Inferior parietal cortex (tissue), 1 donor: Measurements from ENCODE around the gene ZNF559.

Experiments
- DNase-seq: peaks from one replicate; pipeline ENCODE4 v3.0.0-alpha.2; 2016; ENCODE audit errors: extremely low spot score

The ZNF559 gene

GRCh38 chr19:9353011-9353410 lies 29.0 kb downstream of the ZNF559 start:
- DNase-seq, result no peak

- no peak for DNase-seq
These were observed 30.7 kb downstream of the ZNF559 start for GRCh38 chr19:9354651-9355050.

GRCh38 chr19:9362905-9363304 lies 38.9 kb downstream of the ZNF559 start, which contains the start of gene ZNF177:
Gene ZNF177, plus strand, starts transcription at chr19:9363013. Its CDS starts 15,299 bp downstream, at chr19:9378312.
- DNase-seq, result peak; percentile 8

GRCh38 chr19:9370738-9371619 lies 47.0 kb downstream of the ZNF559 start:
- no peak for DNase-seq

- DNase-seq, result no peak
These were observed 57.4 kb downstream of the ZNF559 start for GRCh38 chr19:9381361-9381785.
